Measurements from ENCODE around the gene GNPAT. TPM values are rescaled to one million over a fixed set of nuclear protein-coding genes. Genes with fewer than 3 reads are reported as not detected.

GNPAT gene
- total RNA-seq: 44.5 and 47.8 TPM in 2 replicates

DNA sequence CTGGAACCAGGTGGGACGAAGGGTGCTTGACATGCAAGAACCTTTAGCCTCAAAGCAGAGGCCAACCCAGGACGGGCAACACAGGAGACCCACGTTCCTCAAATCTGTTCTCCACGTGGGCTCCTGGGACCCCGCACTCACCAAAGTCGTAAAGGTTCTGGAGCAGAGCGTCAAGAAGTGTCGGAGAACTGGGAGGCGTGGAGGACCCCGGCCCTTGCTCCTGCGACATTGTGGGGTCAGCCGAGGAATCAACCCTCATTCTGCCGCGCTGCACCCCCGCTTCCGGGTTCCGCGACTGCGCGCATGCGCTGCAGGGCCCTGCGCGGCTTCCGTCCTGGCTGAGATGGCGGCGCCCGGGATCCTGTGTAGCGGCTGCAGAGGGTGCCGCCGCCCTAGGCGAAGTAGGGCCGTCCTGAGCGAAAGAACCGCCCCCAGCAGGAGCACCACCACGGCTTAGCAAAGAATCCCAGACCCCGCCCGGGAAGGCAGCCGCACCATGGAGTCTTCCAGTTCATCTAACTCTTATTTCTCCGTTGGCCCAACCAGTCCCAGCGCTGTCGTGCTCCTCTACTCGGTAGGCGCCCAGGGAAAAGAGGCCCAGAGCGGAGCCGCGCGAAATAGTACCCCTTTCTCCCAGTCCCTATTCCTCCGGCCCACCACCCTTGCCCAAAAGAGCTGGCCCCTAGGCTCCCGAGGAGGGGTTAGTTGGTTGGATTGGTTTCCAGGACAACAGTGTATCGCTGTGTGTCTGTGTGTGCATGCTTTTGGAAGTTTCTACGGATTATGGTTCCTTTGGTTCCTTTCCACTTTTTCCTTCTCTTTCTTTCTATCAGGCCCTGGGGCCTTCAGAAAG lies at the start of gene GNPAT:
Gene GNPAT, plus strand, starts transcription at position 330 of the 853 bp plus-strand sequence. Its CDS starts 167 bp downstream, at position 497.

Small RNAs within 50 kb of the gene (small RNA-seq; reads per million reads assigned to genes)
- not detected for gene RNA5SP80

Other genes starting within 250 kb of the GNPAT start
- gene FAM89A, start 201.0 kb upstream of the GNPAT start, total RNA-seq: 11.5 and 14.0 TPM in 2 replicates
- gene TRIM67, start 79.2 kb upstream of the GNPAT start, total RNA-seq: under 0.01 and 0.12 TPM in 2 replicates
- 21.7 and 22.2 TPM in 2 replicates for gene EXOC8, start 96.6 kb downstream of the GNPAT start, total RNA-seq
- gene SPRTN, start 97.1 kb downstream of the GNPAT start, total RNA-seq: 13.6 and 19.5 TPM in 2 replicates
- gene EGLN1, start 181.1 kb downstream of the GNPAT start, total RNA-seq: 34.0 and 42.2 TPM in 2 replicates

Data from hair follicle dermal papilla cell (primary cell).